ENCODE data around the gene TBC1D2.

- TF ChIP-seq CTCF (IDR thresholded peaks at IDR 0.05; ENCODE audit: borderline replicate concordance, extremely low read depth, low read length, poor library complexity, severe bottlenecking) (no peak), EZH2 (IDR thresholded peaks at IDR 0.05; ENCODE audit: borderline replicate concordance, low read depth, low read length, severe bottlenecking) (no peak)
Observed at GRCh38 chr9:98202252-98202651, 53.2 kb downstream of the TBC1D2 start.
